HepG2 (cell line): ENCODE results near the gene SMO. TPM values are rescaled to one million over a fixed set of nuclear protein-coding genes. Genes with fewer than 3 reads are reported as not detected.

Experiments
- E2F5 ChIP-seq: sonication (generic); formaldehyde crosslinking; conservative IDR thresholded peaks from 2 replicates; pipeline ENCODE4 v1.4.0; 2020; ENCODE audit warnings: missing genetic modification reagents
- GABPA ChIP-seq, 2 experiments: IDR thresholded peaks; 2 replicates each; pipeline ENCODE4 v1.6.1; 2011 to 2016; ENCODE audit warnings: low read depth in 2 of 2, low read length in 1 of 2, missing biosample characterization in 1 of 2, missing genetic modification characterization in 1 of 2
- GTF2F1 ChIP-seq: fragments of 150-350 bp; IDR thresholded peaks from 2 replicates; pipeline ENCODE4 v1.6.1; 2014; ENCODE audit warnings: low read length
- HHEX ChIP-seq: IDR thresholded peaks from 2 replicates; pipeline ENCODE4 v1.6.1; 2016; ENCODE audit warnings: control low read depth
- MTERF4 ChIP-seq: sonication (generic); formaldehyde crosslinking; IDR thresholded peaks from 2 replicates; pipeline ENCODE4 v1.8.0; 2023; ENCODE audit warnings: mild to moderate bottlenecking, missing genetic modification reagents
- PAWR ChIP-seq: sonication (generic); formaldehyde crosslinking; IDR thresholded peaks from 2 replicates; pipeline ENCODE4 v1.4.0; 2020; ENCODE audit warnings: missing genetic modification reagents, mild to moderate bottlenecking, borderline replicate concordance
- PBX3 ChIP-seq: sonication (generic); formaldehyde crosslinking; IDR thresholded peaks from 2 replicates; pipeline ENCODE4 v1.8.1; 2023; ENCODE audit warnings: missing genetic modification reagents, inconsistent platforms, borderline replicate concordance
- PLRG1 ChIP-seq: fragments of 450-650 bp; conservative IDR thresholded peaks from 2 replicates; pipeline ENCODE4 v1.6.1; 2016
- SPEN ChIP-seq: sonication (generic); formaldehyde crosslinking; IDR thresholded peaks from 2 replicates; pipeline ENCODE4 v1.5.1; 2020; ENCODE audit warnings: low read depth, mild to moderate bottlenecking, missing genetic modification reagents
- STAT6 ChIP-seq: sonication (generic); formaldehyde crosslinking; IDR thresholded peaks from 2 replicates; pipeline ENCODE4 v1.4.0; 2020; ENCODE audit warnings: missing genetic modification reagents, mild to moderate bottlenecking, borderline replicate concordance
- TAF1 ChIP-seq: sonication (generic); formaldehyde crosslinking; IDR thresholded peaks from 2 replicates; pipeline ENCODE4 v1.4.0; 2020; ENCODE audit warnings: missing genetic modification reagents
- TBX2 ChIP-seq: sonication (generic); formaldehyde crosslinking; IDR thresholded peaks from 2 replicates; pipeline ENCODE4 v1.5.0; 2020; ENCODE audit warnings: missing genetic modification reagents, mild to moderate bottlenecking, borderline replicate concordance
- TIGD3 ChIP-seq: sonication (generic); formaldehyde crosslinking; IDR thresholded peaks from 2 replicates; pipeline ENCODE4 v1.5.1; 2020; ENCODE audit warnings: mild to moderate bottlenecking, missing genetic modification reagents, borderline replicate concordance
- ZBTB49 ChIP-seq: sonication (generic); formaldehyde crosslinking; IDR thresholded peaks from 2 replicates; pipeline ENCODE4 v1.4.0; 2020; ENCODE audit warnings: missing genetic modification reagents, borderline replicate concordance
- ZNF235 ChIP-seq: sonication (generic); formaldehyde crosslinking; IDR thresholded peaks from 2 replicates; pipeline ENCODE4 v1.8.1; 2023; ENCODE audit warnings: mild to moderate bottlenecking, missing genetic modification reagents, borderline replicate concordance
- ZNF354B ChIP-seq: sonication (generic); formaldehyde crosslinking; IDR thresholded peaks from 2 replicates; pipeline ENCODE4 v1.8.0; 2022; ENCODE audit warnings: mild to moderate bottlenecking, missing genetic modification reagents
- ZNF777 ChIP-seq: sonication (generic); formaldehyde crosslinking; IDR thresholded peaks from 2 replicates; pipeline ENCODE4 v1.4.0; 2020; ENCODE audit warnings: missing genetic modification reagents
- polyA plus RNA-seq, 8 experiments: library from polyadenylated mRNA; depleted of rRNA in 3 of 8; stranded (reverse) in 7 of 8; unstranded in 1 of 8; fragments of >200 nt; fragmentation: Illumina TruSeq in 4 of 8; extraction: Trizol in 4 of 8; gene quantifications; 2 replicates each; pipeline versions ENCODE4 v1.2.1 to v1.2.3, GENCODE V29; 2011 to 2016; ENCODE audit warnings: low read depth in 4 of 8, missing spikeins in 1 of 8, mixed read lengths in 1 of 8; ENCODE audit not compliant: insufficient read depth in 1 of 8
- total RNA-seq, 5 experiments: library from RNA; depleted of rRNA; stranded (reverse); fragments of >200 nt; fragmentation: Illumina TruSeq; extraction: Trizol; gene quantifications; 2 replicates each; pipeline ENCODE4 v1.2.3, GENCODE V29; 2016; ENCODE audit warnings: low read depth in 1 of 5

SMO gene
- total and polyA plus RNA-seq, 2 of the 13 experiments (the other 11 are each of a cell fraction or from before 2014, with no cell fraction given): 23.8 to 32.3 TPM

GRCh38 chr7:129224251-129225205 lies 36.1 kb downstream of the SMO start, which contains the start of gene AHCYL2 (continued):
- TF ChIP-seq ZBTB49 (CRISPR knock-in tag) (no peak; the same call in 1 of the 2 replicates), TAF1 (CRISPR knock-in tag) (peak; percentile 69), TIGD3 (CRISPR knock-in tag) (no peak), GTF2F1 (no peak), PBX3 (CRISPR knock-in tag) (no peak), GABPA (IDR thresholded peaks at IDR 0.05; ENCODE audit: low read depth, low read length) (peak; percentile 52), GABPA (CRISPR knock-in tag; IDR thresholded peaks at IDR 0.05; ENCODE audit: low read depth) (peak; percentile 85), STAT6 (no peak), ZNF777 (CRISPR knock-in tag) (no peak), ZNF235 (CRISPR knock-in tag) (peak; percentile 68; the same call in 1 of the 2 replicates), PAWR (CRISPR knock-in tag) (no peak), HHEX (CRISPR knock-in tag) (no peak), PLRG1 (no peak), TBX2 (CRISPR knock-in tag) (peak; percentile 62), E2F5 (no peak), SPEN (CRISPR knock-in tag) (no peak; the same call in 1 of the 2 replicates), ZNF354B (CRISPR knock-in tag) (no peak), MTERF4 (CRISPR knock-in tag) (0 out of 2 replicates have a peak, but pooled peaks have one; percentile 68)
